H1 (cell line): ENCODE measurements around the gene C8B. TPM values are rescaled to one million over a fixed set of nuclear protein-coding genes. Genes with fewer than 3 reads are reported as not detected.

Source experiments
- CTCF ChIA-PET: fragments of 300-600 bp; sonication (Branson Sonifier 250); formaldehyde crosslinking; loops from one replicate; lab custom pipeline; 2021; ENCODE audit not compliant: partially characterized antibody; lab: Charles Lee
- POLR2A ChIA-PET: fragments of 300-600 bp; sonication (Branson Sonifier 250); formaldehyde crosslinking; loops from one replicate; lab custom pipeline; 2021; ENCODE audit warnings: inconsistent platforms; ENCODE audit not compliant: partially characterized antibody; lab: Charles Lee
- DNase-seq, 2 experiments: peaks; one replicate each; pipeline versions ENCODE4 v3.0.0 to v3.0.0-alpha.2; 2010 to 2022; ENCODE audit warnings: low spot score in 2 of 2, low read depth in 1 of 2, mixed read lengths in 1 of 2
- FAIRE-seq: peaks from 2 replicates; lab custom pipeline; 2011; peaks lifted over from hg19 to GRCh38; lab: Jason Lieb, UNC
- H2AFZ ChIP-seq: 2 replicates; pipeline ENCODE4 v1.8.1; 2012; ENCODE audit warnings: low read length, inconsistent platforms
- H2AK5ac ChIP-seq: 2 replicates; pipeline ENCODE4 v1.6.1; 2013; ENCODE audit warnings: low read depth, low read length
- H2BK120ac ChIP-seq: replicated peaks from 2 replicates; pipeline ENCODE3; 2013; ENCODE audit warnings: low read depth, low read length, inconsistent platforms
- H2BK12ac ChIP-seq: 2 replicates; pipeline ENCODE4 v1.6.1; 2013; ENCODE audit warnings: low read depth, low read length
- H2BK15ac ChIP-seq: 2 replicates; pipeline ENCODE4 v1.6.1; 2013; ENCODE audit warnings: low read length
- H2BK20ac ChIP-seq: 2 replicates; pipeline ENCODE4 v1.6.1; 2013; ENCODE audit warnings: low read length
- H2BK5ac ChIP-seq: 2 replicates; pipeline ENCODE4 v1.6.1; 2013; ENCODE audit warnings: low read depth, low read length
- H3K14ac ChIP-seq: 2 replicates; pipeline ENCODE4 v1.6.1; 2013; ENCODE audit warnings: inconsistent platforms; ENCODE audit not compliant: insufficient read length
- H3K18ac ChIP-seq: 2 replicates; pipeline ENCODE4 v1.6.1; 2013; ENCODE audit warnings: low read length; ENCODE audit errors: extremely low read depth
- H3K23ac ChIP-seq: 2 replicates; pipeline ENCODE4 v1.6.1; 2013; ENCODE audit warnings: inconsistent platforms; ENCODE audit not compliant: insufficient read length
- H3K23me2 ChIP-seq: 2 replicates; pipeline ENCODE4 v1.6.1; 2013; ENCODE audit warnings: low read depth, low read length
- H3K27ac ChIP-seq: 2 replicates; pipeline ENCODE4 v1.6.1; 2011; ENCODE audit warnings: low read depth, low read length, inconsistent platforms
- H3K27me3 ChIP-seq, 4 experiments: replicated peaks in 1 of 4; 1 replicate in 1 of 4; 2 replicates in 3 of 4; pipeline versions ENCODE4 v1.6.1 to v1.8.1; 2011 to 2013; ENCODE audit warnings: low read length in 3 of 4, mild to moderate bottlenecking in 3 of 4, inconsistent platforms in 2 of 4, mixed read lengths in 2 of 4, moderate library complexity in 1 of 4; ENCODE audit not compliant: control insufficient read depth in 3 of 4, insufficient read depth in 3 of 4; ENCODE audit errors: extremely low read depth in 1 of 4
- H3K36me3 ChIP-seq, 4 experiments: 2 replicates each; pipeline versions ENCODE4 v1.6.1 to v1.8.1; 2011 to 2013; ENCODE audit warnings: mild to moderate bottlenecking in 4 of 4, low read length in 3 of 4, moderate library complexity in 2 of 4, control low read depth in 1 of 4, inconsistent platforms in 1 of 4; ENCODE audit not compliant: insufficient read depth in 4 of 4, control insufficient read depth in 2 of 4
- H3K4ac ChIP-seq: replicated peaks from 2 replicates; pipeline ENCODE3; 2013; ENCODE audit warnings: low read length, low read depth, mixed read lengths, inconsistent platforms; ENCODE audit not compliant: insufficient read length
- H3K4me1 ChIP-seq, 4 experiments: replicated peaks in 1 of 4; 1 replicate in 1 of 4; 2 replicates in 3 of 4; pipeline versions ENCODE4 v1.6.1 to v1.8.1; 2011 to 2013; ENCODE audit warnings: low read length in 3 of 4, inconsistent platforms in 2 of 4, mixed read lengths in 1 of 4; ENCODE audit not compliant: insufficient read depth in 4 of 4, control insufficient read depth in 3 of 4
- H3K4me2 ChIP-seq, 2 experiments: 2 replicates each; pipeline versions ENCODE4 v1.6.1 to v1.8.1; 2011 to 2013; ENCODE audit warnings: low read depth in 2 of 2, low read length in 2 of 2, control low read depth in 1 of 2, inconsistent platforms in 1 of 2, mild to moderate bottlenecking in 1 of 2; ENCODE audit not compliant: insufficient read depth in 1 of 2
- H3K4me3 ChIP-seq, 4 experiments: fragments of 200-600, 300-600 bp in 1 of 4; sonication (generic), shearing (Covaris generic), sonication (Bioruptor Twin) in 1 of 4; 2 replicates each; pipeline versions ENCODE4 v1.5.1 to v1.8.1; 2011 to 2016; ENCODE audit warnings: low read length in 4 of 4, low read depth in 3 of 4, control low read depth in 2 of 4, inconsistent platforms in 2 of 4, mild to moderate bottlenecking in 2 of 4, mixed read lengths in 1 of 4, moderate library complexity in 1 of 4; ENCODE audit not compliant: insufficient read depth in 2 of 4; ENCODE audit errors: extremely low read depth in 1 of 4
- H3K56ac ChIP-seq: replicated peaks from 2 replicates; pipeline ENCODE3; 2013; ENCODE audit warnings: low read depth, mild to moderate bottlenecking, mixed read lengths, low read length, inconsistent platforms; ENCODE audit not compliant: insufficient read length
- H3K79me1 ChIP-seq: 2 replicates; pipeline ENCODE4 v1.6.1; 2013; ENCODE audit warnings: low read depth, low read length, control low read depth
- H3K79me2 ChIP-seq, 2 experiments: 2 replicates each; pipeline versions ENCODE4 v1.6.1 to v1.8.1; 2012 to 2013; ENCODE audit warnings: low read length in 2 of 2, mild to moderate bottlenecking in 2 of 2, inconsistent platforms in 1 of 2; ENCODE audit not compliant: insufficient read depth in 2 of 2, control insufficient read depth in 1 of 2
- H3K9ac ChIP-seq, 4 experiments: replicated peaks in 1 of 4; 1 replicate in 1 of 4; 2 replicates in 3 of 4; pipeline versions ENCODE4 v1.6.1 to v1.8.1; 2011 to 2013; ENCODE audit warnings: low read depth in 3 of 4, low read length in 3 of 4, control low read depth in 2 of 4, mild to moderate bottlenecking in 2 of 4, moderate library complexity in 2 of 4, inconsistent platforms in 1 of 4; ENCODE audit errors: extremely low read depth in 1 of 4
- H3K9me3 ChIP-seq, 2 experiments: 2 replicates each; pipeline versions ENCODE4 v1.6.1 to v1.8.1; 2012 to 2013; ENCODE audit warnings: mild to moderate bottlenecking in 2 of 2, moderate library complexity in 2 of 2, control low read depth in 1 of 2, inconsistent platforms in 1 of 2, low read depth in 1 of 2, low read length in 1 of 2, mixed read lengths in 1 of 2; ENCODE audit not compliant: insufficient read depth in 2 of 2
- H4K20me1 ChIP-seq, 2 experiments: replicated peaks in 1 of 2; 2 replicates each; pipeline versions ENCODE3 to v1.8.1; 2011 to 2013; ENCODE audit warnings: inconsistent platforms in 2 of 2, low read length in 2 of 2, mild to moderate bottlenecking in 1 of 2; ENCODE audit not compliant: insufficient read depth in 2 of 2, control insufficient read depth in 1 of 2
- H4K5ac ChIP-seq: 2 replicates; pipeline ENCODE4 v1.6.1; 2013; ENCODE audit warnings: low read length, low read depth, mixed read lengths, inconsistent platforms; ENCODE audit not compliant: insufficient read length
- H4K8ac ChIP-seq: 2 replicates; pipeline ENCODE4 v1.8.0; 2013; ENCODE audit warnings: mild to moderate bottlenecking, moderate library complexity, low read length, inconsistent platforms; ENCODE audit not compliant: insufficient read depth; ENCODE audit errors: extremely low read depth
- H4K91ac ChIP-seq: replicated peaks from 2 replicates; pipeline ENCODE3; 2013; ENCODE audit warnings: low read length, mixed read lengths, inconsistent platforms; ENCODE audit not compliant: insufficient read length
- ATF2 ChIP-seq: IDR thresholded peaks from 2 replicates; pipeline ENCODE4 v1.6.1; 2012; ENCODE audit warnings: low read length, inconsistent platforms
- BCL11A ChIP-seq, 2 experiments: IDR thresholded peaks; one replicate each; pipeline ENCODE4 v1.6.1; 2011; ENCODE audit warnings: low read depth in 2 of 2, low read length in 2 of 2, mild to moderate bottlenecking in 2 of 2
- CREB1 ChIP-seq: IDR thresholded peaks from 2 replicates; pipeline ENCODE4 v1.6.1; 2012; ENCODE audit warnings: inconsistent platforms
- FOSL1 ChIP-seq: IDR thresholded peaks from 2 replicates; pipeline ENCODE4 v1.6.1; 2011; ENCODE audit warnings: mild to moderate bottlenecking, low read depth, low read length, moderate library complexity; ENCODE audit not compliant: insufficient read depth
- GABPA ChIP-seq: IDR thresholded peaks from 2 replicates; pipeline ENCODE4 v1.6.1; 2011; ENCODE audit warnings: mild to moderate bottlenecking, low read length, moderate library complexity, borderline replicate concordance; ENCODE audit not compliant: insufficient read depth
- MAFK ChIP-seq: IDR thresholded peaks from 2 replicates; pipeline ENCODE4 v1.6.1; 2012; ENCODE audit warnings: low read depth, mild to moderate bottlenecking, improper control_type of control experiment, low read length
- SIRT6 ChIP-seq: IDR thresholded peaks from one replicate; pipeline ENCODE4 v1.7.1; 2012; ENCODE audit warnings: low read length, inconsistent platforms
- SP1 ChIP-seq: IDR thresholded peaks from 2 replicates; pipeline ENCODE4 v1.6.1; 2011; ENCODE audit warnings: low read depth, low read length
- whole genome bisulfite sequencing, 2 experiments: shearing (Covaris generic) in 1 of 2; methylation state at CpG; one replicate each; pipeline versions ENCODE4 v1.1.6 to v1.1.7; 2013 to 2015; ENCODE audit warnings: low lambda C conversion rate in 2 of 2, mixed read lengths in 2 of 2, inconsistent platforms in 1 of 2, low coverage in 1 of 2, missing lambda C conversion rate in 1 of 2; ENCODE audit not compliant: insufficient replicate concordance in 2 of 2, insufficient coverage in 1 of 2, insufficient read length in 1 of 2; ENCODE audit errors: extremely low coverage in 1 of 2, missing lambda C conversion rate in 1 of 2; 5-methylcytosine and 5-hydroxymethylcytosine counted together
- polyA plus RNA-seq, 7 experiments: library from polyadenylated mRNA; depleted of rRNA in 3 of 7; stranded (reverse) in 5 of 7; unstranded in 2 of 7; fragments of >200 nt in 5 of 7; fragments of 200-250 nt in 2 of 7; gene quantifications; 1 replicate in 5 of 7; 2 replicates in 1 of 7; 4 replicates in 1 of 7; pipeline versions ENCODE4 v1.2.1 to v1.2.3, GENCODE V29; 2011 to 2013; ENCODE audit warnings: missing spikeins in 2 of 7, mixed read lengths in 2 of 7
- total RNA-seq: library from RNA; stranded (reverse); fragmentation: NEBNext Ultra II Directional; extraction: Animal tissue kit (Norgen Biotek cat#: 25700); gene quantifications from 2 replicates; pipeline ENCODE4 v1.2.1, GENCODE V29; 2021
- TF ChIP-seq, protein P1 (sequence below), 3 experiments: IDR thresholded peaks; 1 replicate in 2 of 3; 2 replicates in 1 of 3; pipeline versions ENCODE4 v1.5.1 to v1.6.1; 2011; ENCODE audit warnings: low read length in 3 of 3, mild to moderate bottlenecking in 3 of 3, inconsistent platforms in 2 of 3, low read depth in 1 of 3, moderate library complexity in 1 of 3; ENCODE audit not compliant: insufficient read depth in 1 of 3; ENCODE audit errors: control extremely low read depth in 1 of 3
- TF ChIP-seq, protein P2 (sequence below): IDR thresholded peaks from 2 replicates; pipeline ENCODE4 v1.6.1; 2012; ENCODE audit warnings: inconsistent platforms

The C8B gene
- total and polyA plus RNA-seq, 2 of the 8 experiments (the other 6 are each of a cell fraction or from before 2014, with no cell fraction given), result not detected

GRCh38 chr1:56972976-56973375 is 7.2 kb upstream of the C8B start:
- Histone ChIP-seq H2BK120ac (no peak overlapping the region), H3K79me2 (no peaks in the 10 kb centered on the region), H2BK15ac (no peak overlapping the region), H4K5ac (no peak overlapping the region), H3K4me2 (no peak overlapping the region), H3K27ac (no peak overlapping the region), H3K79me1 (no peaks in the 10 kb centered on the region), H3K18ac (no peak overlapping the region), H2AK5ac (no peak overlapping the region), H3K23ac (no peak overlapping the region), H3K9ac (no peak overlapping the region), H3K4ac (no peak overlapping the region), H4K91ac (no peak overlapping the region), H3K9me3 (no peaks in the 10 kb centered on the region), H2BK5ac (no peak overlapping the region), H3K4me3 (no peak overlapping the region), H3K56ac (no peak overlapping the region), H2AFZ (no peak overlapping the region), H3K36me3 (no peaks in the 10 kb centered on the region), H3K23me2 (no peaks in the 10 kb centered on the region), H2BK20ac (no peak overlapping the region), H3K27me3 (no peaks in the 10 kb centered on the region), H2BK12ac (no peak overlapping the region), H3K14ac (no peak overlapping the region), H3K4me1 (no peaks in the 10 kb centered on the region), H4K8ac (no peak overlapping the region), H4K20me1 (no peaks in the 10 kb centered on the region)
- whole genome bisulfite sequencing, 2 experiments, result 95% methylated on average over 1 of the region's 1 CpG; no CpG with 5 or more reads in 1 of the 2 experiments
- ChIA-PET POLR2A (no interaction called here), CTCF (interaction anchor here (1.1 to 13.5 kb wide), 2 partner anchors 45 to 140 kb away, joined by 3 to 193 read pairs; no protein-coding TSS in a partner anchor)
- no peak for DNase-seq
- FAIRE-seq, result no peak
- TF ChIP-seq SIRT6, result no peak
- TF ChIP-seq SP1, result no peak
- no peak for TF ChIP-seq ATF2
- no peak for TF ChIP-seq FOSL1
- TF ChIP-seq BCL11A (IDR thresholded peaks at IDR 0.05; ENCODE audit: low read depth in 2 of 2, low read length in 2 of 2), result no peak
- TF ChIP-seq, protein P1, sequence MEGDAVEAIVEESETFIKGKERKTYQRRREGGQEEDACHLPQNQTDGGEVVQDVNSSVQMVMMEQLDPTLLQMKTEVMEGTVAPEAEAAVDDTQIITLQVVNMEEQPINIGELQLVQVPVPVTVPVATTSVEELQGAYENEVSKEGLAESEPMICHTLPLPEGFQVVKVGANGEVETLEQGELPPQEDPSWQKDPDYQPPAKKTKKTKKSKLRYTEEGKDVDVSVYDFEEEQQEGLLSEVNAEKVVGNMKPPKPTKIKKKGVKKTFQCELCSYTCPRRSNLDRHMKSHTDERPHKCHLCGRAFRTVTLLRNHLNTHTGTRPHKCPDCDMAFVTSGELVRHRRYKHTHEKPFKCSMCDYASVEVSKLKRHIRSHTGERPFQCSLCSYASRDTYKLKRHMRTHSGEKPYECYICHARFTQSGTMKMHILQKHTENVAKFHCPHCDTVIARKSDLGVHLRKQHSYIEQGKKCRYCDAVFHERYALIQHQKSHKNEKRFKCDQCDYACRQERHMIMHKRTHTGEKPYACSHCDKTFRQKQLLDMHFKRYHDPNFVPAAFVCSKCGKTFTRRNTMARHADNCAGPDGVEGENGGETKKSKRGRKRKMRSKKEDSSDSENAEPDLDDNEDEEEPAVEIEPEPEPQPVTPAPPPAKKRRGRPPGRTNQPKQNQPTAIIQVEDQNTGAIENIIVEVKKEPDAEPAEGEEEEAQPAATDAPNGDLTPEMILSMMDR (IDR thresholded peaks at IDR 0.05; ENCODE audit: control extremely low read depth in 1 of 3, insufficient read depth in 1 of 3, low read depth in 1 of 3, low read length in 3 of 3), result no peak
- TF ChIP-seq, protein P2, sequence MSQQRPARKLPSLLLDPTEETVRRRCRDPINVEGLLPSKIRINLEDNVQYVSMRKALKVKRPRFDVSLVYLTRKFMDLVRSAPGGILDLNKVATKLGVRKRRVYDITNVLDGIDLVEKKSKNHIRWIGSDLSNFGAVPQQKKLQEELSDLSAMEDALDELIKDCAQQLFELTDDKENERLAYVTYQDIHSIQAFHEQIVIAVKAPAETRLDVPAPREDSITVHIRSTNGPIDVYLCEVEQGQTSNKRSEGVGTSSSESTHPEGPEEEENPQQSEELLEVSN, result no peak
- TF ChIP-seq GABPA, result no peak
- TF ChIP-seq CREB1, result no peak
- TF ChIP-seq MAFK, result no peak
